Gastroesophageal sphincter (tissue), 4 donors: ENCODE measurements around the gene IRGQ. TPM values are rescaled to one million over a fixed set of nuclear protein-coding genes. Genes with fewer than 3 reads are reported as not detected.

ENCODE experiments used
- ATAC-seq: fragments of 150-250 bp; one replicate; pipeline ENCODE4 v1.9.1; 2016; ENCODE audit warnings: mild to moderate bottlenecking, moderate library complexity
- H3K27ac ChIP-seq, 4 donors: fragments of 200-600 bp; sonication (generic) in 3 of 4; 1 replicate in 3 of 4; 2 replicates in 1 of 4; pipeline ENCODE4 v1.5.1; 2016 to 2019
- H3K27me3 ChIP-seq: fragments of 200-600 bp; sonication (generic); one replicate; pipeline ENCODE4 v1.5.1; 2019
- H3K36me3 ChIP-seq, 2 donors: fragments of 200-600 bp; sonication (generic); one replicate each; pipeline ENCODE4 v1.5.1; 2019; ENCODE audit warnings: control low read depth in 1 of 2
- H3K4me1 ChIP-seq, 3 donors: fragments of 200-600 bp; sonication (generic); 1 replicate in 2 of 3; 2 replicates in 1 of 3; pipeline ENCODE4 v1.5.1; 2016 to 2019; ENCODE audit warnings: control low read depth in 2 of 3
- H3K4me3 ChIP-seq, 2 donors: fragments of 200-600 bp; sonication (generic); one replicate each; pipeline ENCODE4 v1.5.1; 2019; ENCODE audit warnings: mild to moderate bottlenecking in 1 of 2, moderate library complexity in 1 of 2
- H3K9me3 ChIP-seq, 3 donors: fragments of 200-600 bp; sonication (generic); one replicate each; pipeline ENCODE4 v1.5.1; 2017 to 2019; ENCODE audit warnings: control low read depth in 2 of 3
- CTCF ChIP-seq, 4 experiments: fragments of 200-600 bp in 2 of 4; fragments of 450-650 bp in 2 of 4; sonication (generic) in 1 of 4; IDR thresholded peaks; one replicate each; pipeline ENCODE4 v1.5.1; 2017 to 2019; ENCODE audit warnings: antibody characterized with exemption in 4 of 4, mild to moderate bottlenecking in 2 of 4, moderate library complexity in 2 of 4
- EP300 ChIP-seq: sonication (generic); formaldehyde crosslinking; IDR thresholded peaks from one replicate; pipeline ENCODE4 v1.6.1; 2017; ENCODE audit warnings: antibody characterized with exemption, mild to moderate bottlenecking
- POLR2A ChIP-seq, 2 donors: fragments of 450-650 bp; IDR thresholded peaks; one replicate each; pipeline ENCODE4 v1.6.1; 2017; ENCODE audit warnings: antibody characterized with exemption in 2 of 2, mild to moderate bottlenecking in 2 of 2, moderate library complexity in 1 of 2
- POLR2AphosphoS5 ChIP-seq: sonication (generic); formaldehyde crosslinking; IDR thresholded peaks from one replicate; pipeline ENCODE4 v1.6.1; 2017; ENCODE audit warnings: antibody characterized with exemption
- WGBS, 2 donors: methylation state at CpG; one replicate each; pipeline ENCODE4 v1.1.5; 2018; ENCODE audit warnings: low coverage in 1 of 2; 5-methylcytosine and 5-hydroxymethylcytosine counted together
- total RNA-seq, 4 donors: library from RNA; depleted of rRNA; stranded (reverse); fragments of >200 nt; gene quantifications; one replicate each; pipeline ENCODE4 v1.1.0, GENCODE V29; 2016

The IRGQ gene
- total RNA-seq, 4 donors from 2014 or later: 25.5 to 38.5 (median 27.8) TPM

GRCh38 chr19:43540381-43540780, 55.6 kb downstream of the IRGQ start:
- H3K27me3 ChIP-seq: no peaks in the 10 kb centered on the region
- no peak overlapping the region for H3K4me3 ChIP-seq
- no peak for ATAC-seq
- no peak overlapping the region for H3K27ac ChIP-seq
- peaks cover 0 to 5% (median 3%) of the 10 kb centered on the region in 3 donors for H3K4me1 ChIP-seq
- H3K36me3 ChIP-seq: peaks cover 0 to 85% of the 10 kb centered on the region in 2 donors
- peaks cover 0 to 11% (median 0%) of the 10 kb centered on the region in 3 donors for H3K9me3 ChIP-seq
- TF ChIP-seq POLR2A (IDR thresholded peaks at IDR 0.05) (no peak), EP300 (no peak), POLR2AphosphoS5 (no peak), CTCF (IDR thresholded peaks at IDR 0.05) (no peak)
- WGBS, 2 donors: 86% methylated on average over 2 of the region's 3 CpGs; no CpG with 5 or more reads in 1 of the 2 donors

GRCh38 chr19:43538922-43539321, 57.0 kb downstream of the IRGQ start:
- no peak for ATAC-seq
- TF ChIP-seq CTCF (IDR thresholded peaks at IDR 0.05) (no peak), EP300 (no peak), POLR2A (IDR thresholded peaks at IDR 0.05) (no peak), POLR2AphosphoS5 (no peak)
- H3K4me1 ChIP-seq: peaks cover 0 to 19% (median 11%) of the 10 kb centered on the region in 3 donors

GRCh38 chr19:43534816-43535761, 60.8 kb downstream of the IRGQ start:
- Histone ChIP-seq H3K36me3 (peaks cover 0 to 32% of the 10 kb centered on the region in 2 donors), H3K4me1 (peaks cover 0 to 37% (median 11%) of the 10 kb centered on the region in 3 donors), H3K27ac (peak overlapping the region; percentile 57 to 96 (median 90)), H3K27me3 (no peaks in the 10 kb centered on the region), H3K4me3 (peak overlapping the region in 1 of 2 donors; percentile 70), H3K9me3 (peaks cover 0 to 11% (median 0%) of the 10 kb centered on the region in 3 donors)
- TF ChIP-seq POLR2A (IDR thresholded peaks at IDR 0.05) (no peak), EP300 (no peak), CTCF (IDR thresholded peaks at IDR 0.05) (peak in 3 of 4 experiments; percentile 69 to 83 (median 81)), POLR2AphosphoS5 (peak; percentile 61)
- WGBS, 2 donors: 40 to 60% methylated on average over 1 to 5 of the region's 62 CpGs
- ATAC-seq: peak; percentile 11

More at GRCh38 chr19:43538922-43539321, 57.0 kb downstream of the IRGQ start:
- H3K27ac ChIP-seq: no peak overlapping the region
- H3K36me3 ChIP-seq: peaks cover 0 to 70% of the 10 kb centered on the region in 2 donors
- H3K4me3 ChIP-seq: no peak overlapping the region
- H3K9me3 ChIP-seq: peaks cover 0 to 11% (median 0%) of the 10 kb centered on the region in 3 donors
- H3K27me3 ChIP-seq: no peaks in the 10 kb centered on the region

Other genes with a start within 250 kb of the IRGQ start
- gene CD177, start 242.4 kb downstream of the IRGQ start, total RNA-seq: 1 to 10 TPM in 1 of 4 donors, under 1 TPM in 3; 0.15 to 1.8 (median 0.69) TPM
- not detected for gene TEX101, start 181.2 kb downstream of the IRGQ start, total RNA-seq
- 1 to 10 TPM in 3 of 4 donors, under 1 TPM in 1; 0.39 to 8.4 (median 2.7) TPM for gene LYPD3, start 130.5 kb downstream of the IRGQ start, total RNA-seq
- gene PHLDB3, start 91.4 kb downstream of the IRGQ start, total RNA-seq: 10 to 100 TPM in 3 of 4 donors, 1 to 10 TPM in 1; 8.8 to 38.1 (median 14.9) TPM
- gene ETHE1, start 68.9 kb downstream of the IRGQ start, total RNA-seq: 10 to 100 TPM; 33.3 to 55.9 (median 52.3) TPM
- 1 to 10 TPM in 1 of 4 donors, under 1 TPM in 1, not detected in 2; 0.66 to 3.3 TPM for gene ZNF575, start 62.9 kb downstream of the IRGQ start, total RNA-seq
- 10 to 100 TPM; 17.9 to 31.0 (median 22.6) TPM for gene XRCC1, start 20.6 kb downstream of the IRGQ start, total RNA-seq
- gene PINLYP, start 20.3 kb downstream of the IRGQ start, total RNA-seq: 1 to 10 TPM; 2.3 to 9.4 (median 6.7) TPM
- gene ZNF576, start 461 bp upstream of the IRGQ start, total RNA-seq: 10 to 100 TPM; 10.8 to 19.9 (median 14.2) TPM
- under 1 TPM in 1 of 4 donors, not detected in 3; 0.13 TPM for gene SRRM5, start 16.0 kb upstream of the IRGQ start, total RNA-seq
- gene ZNF428, start 23.5 kb upstream of the IRGQ start, total RNA-seq: 10 to 100 TPM; 33.9 to 54.1 (median 45.0) TPM
- gene CADM4, start 43.7 kb upstream of the IRGQ start, total RNA-seq: 10 to 100 TPM; 19.8 to 52.5 (median 31.6) TPM
- gene PLAUR, start 74.0 kb upstream of the IRGQ start, total RNA-seq: 10 to 100 TPM in 3 of 4 donors, 1 to 10 TPM in 1; 3.4 to 25.8 (median 15.7) TPM
- gene IRGC, start 119.9 kb upstream of the IRGQ start, total RNA-seq: not detected
- gene SMG9, start 158.8 kb upstream of the IRGQ start, total RNA-seq: 10 to 100 TPM in 3 of 4 donors, 1 to 10 TPM in 1; 8.9 to 25.9 (median 17.9) TPM
- 1 to 10 TPM; 1.8 to 7.1 (median 3.4) TPM for gene KCNN4, start 184.8 kb upstream of the IRGQ start, total RNA-seq
- gene LYPD5, start 206.3 kb upstream of the IRGQ start, total RNA-seq: 1 to 10 TPM; 3.1 to 9.8 (median 5.2) TPM
- gene ZNF283, start 231.2 kb upstream of the IRGQ start, total RNA-seq: 10 to 100 TPM in 3 of 4 donors, 1 to 10 TPM in 1; 9.6 to 11.4 (median 10.5) TPM